Stimulated activated memory B cell treated with anti-CD40 and anti-IgM and Interleukin-4, amounts not matched to agents 10 μg/mL and 1 μg/mL and 100 μg/mL, for 72 hours (primary cell): ENCODE measurements around the gene TOP3A.

ENCODE experiments used
- ATAC-seq: fragments of 150-1000 bp; cut with Tn5 transposase; 2 replicates; pipeline ENCODE4 v1.10.0; 2021
- H3K27ac Mint-ChIP-seq: one replicate; pipeline ENCODE4 v1.8.0; 2022; ENCODE audit warnings: mild to moderate bottlenecking, mixed read lengths
- H3K27me3 Mint-ChIP-seq: one replicate; pipeline ENCODE4 v1.8.0; 2022; ENCODE audit warnings: mixed read lengths
- H3K36me3 Mint-ChIP-seq: one replicate; pipeline ENCODE4 v1.8.0; 2022; ENCODE audit warnings: mixed read lengths
- H3K4me1 Mint-ChIP-seq: one replicate; pipeline ENCODE4 v1.8.0; 2022; ENCODE audit warnings: mixed read lengths
- H3K4me3 Mint-ChIP-seq: one replicate; pipeline ENCODE4 v1.8.0; 2022; ENCODE audit warnings: mild to moderate bottlenecking, moderate library complexity, mixed read lengths
- H3K9me3 Mint-ChIP-seq: one replicate; pipeline ENCODE4 v1.8.0; 2022; ENCODE audit warnings: mixed read lengths

The TOP3A gene

DNA sequence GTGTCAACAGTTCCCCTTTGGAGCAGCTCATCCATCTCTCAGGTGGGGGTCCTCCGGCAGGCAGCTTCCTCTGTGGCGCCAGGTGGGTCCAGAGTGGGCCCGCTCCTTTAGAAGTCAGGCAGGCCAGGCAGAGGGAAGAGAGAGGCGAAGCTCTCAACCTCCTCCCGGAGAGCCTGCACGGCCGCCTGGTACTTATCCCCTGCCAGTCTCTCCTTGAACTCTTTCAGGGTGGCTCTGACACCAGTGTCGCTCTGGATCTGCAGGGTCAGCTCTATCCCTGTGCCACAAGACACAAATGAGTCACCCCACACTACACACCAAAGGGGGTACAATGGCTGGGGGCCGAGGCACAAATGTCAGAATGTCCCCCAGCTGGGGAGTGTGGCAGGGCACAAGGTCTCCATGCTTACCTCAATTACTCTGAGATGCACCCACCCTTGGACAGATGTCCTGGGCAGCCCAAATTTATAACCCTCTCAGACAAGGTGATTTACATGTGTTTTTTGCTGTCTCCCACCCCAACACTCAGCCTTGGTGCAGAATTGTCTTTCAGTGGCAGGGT lies 13.9 kb upstream of the TOP3A start:
- ATAC-seq: no peak
- Mint-ChIP-seq H3K9me3 (no peaks in the 10 kb centered on the region), H3K27me3 (no peaks in the 10 kb centered on the region), H3K36me3 (peaks cover 35% of the 10 kb centered on the region), H3K4me3 (no peak overlapping the region), H3K4me1 (peaks cover 32% of the 10 kb centered on the region), H3K27ac (no peak overlapping the region)

DNA sequence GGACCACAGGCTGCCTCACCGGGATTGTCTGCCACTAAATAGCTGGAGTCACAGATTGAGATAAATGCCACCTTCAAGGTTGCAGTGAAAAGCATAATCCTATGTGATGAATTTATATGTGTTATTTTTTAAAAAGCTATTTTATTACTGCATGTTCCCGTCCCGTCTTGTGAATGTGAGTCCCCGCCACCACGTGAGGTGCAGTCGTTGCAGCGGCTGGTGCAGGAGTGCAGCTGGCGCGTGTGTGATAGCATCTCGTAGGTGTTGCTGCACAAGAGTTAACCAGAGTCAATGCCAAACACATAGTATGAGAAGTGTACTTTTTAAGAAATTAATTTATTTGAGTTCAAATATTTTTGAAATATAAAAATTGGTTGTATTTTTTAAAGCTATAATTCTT lies 12.8 kb upstream of the TOP3A start:
- ATAC-seq: no peak
- no peaks in the 10 kb centered on the region for H3K9me3 Mint-ChIP-seq
- peaks cover 40% of the 10 kb centered on the region for H3K4me1 Mint-ChIP-seq
- no peak overlapping the region for H3K27ac Mint-ChIP-seq
- no peaks in the 10 kb centered on the region for H3K27me3 Mint-ChIP-seq
- no peak overlapping the region for H3K4me3 Mint-ChIP-seq
- peaks cover 44% of the 10 kb centered on the region for H3K36me3 Mint-ChIP-seq

DNA sequence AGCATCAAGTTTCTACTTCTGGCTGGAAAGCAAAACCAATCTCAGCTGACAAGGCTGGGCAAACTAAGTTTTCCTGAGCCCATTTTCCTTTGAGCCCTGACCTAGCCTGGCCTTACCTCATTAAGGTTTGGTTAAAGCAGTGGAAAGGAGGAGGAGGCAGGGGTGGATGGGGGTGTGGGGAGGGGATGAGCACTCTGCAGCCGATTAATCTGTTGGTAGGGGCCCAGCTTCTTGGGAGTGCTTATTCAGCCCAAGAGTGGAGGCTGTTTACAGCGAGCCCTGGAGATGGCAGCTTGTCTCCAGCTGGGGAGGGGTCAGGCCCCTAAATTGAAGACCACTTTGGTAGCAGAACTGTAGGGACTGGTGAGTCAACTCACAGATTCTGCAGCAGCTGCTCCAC lies 12.3 kb upstream of the TOP3A start:
- no peaks in the 10 kb centered on the region for H3K9me3 Mint-ChIP-seq
- no peak overlapping the region for H3K27ac Mint-ChIP-seq
- no peak for ATAC-seq
- H3K4me1 Mint-ChIP-seq: peaks cover 42% of the 10 kb centered on the region
- H3K4me3 Mint-ChIP-seq: no peak overlapping the region
- H3K27me3 Mint-ChIP-seq: no peaks in the 10 kb centered on the region
- peaks cover 41% of the 10 kb centered on the region for H3K36me3 Mint-ChIP-seq

DNA sequence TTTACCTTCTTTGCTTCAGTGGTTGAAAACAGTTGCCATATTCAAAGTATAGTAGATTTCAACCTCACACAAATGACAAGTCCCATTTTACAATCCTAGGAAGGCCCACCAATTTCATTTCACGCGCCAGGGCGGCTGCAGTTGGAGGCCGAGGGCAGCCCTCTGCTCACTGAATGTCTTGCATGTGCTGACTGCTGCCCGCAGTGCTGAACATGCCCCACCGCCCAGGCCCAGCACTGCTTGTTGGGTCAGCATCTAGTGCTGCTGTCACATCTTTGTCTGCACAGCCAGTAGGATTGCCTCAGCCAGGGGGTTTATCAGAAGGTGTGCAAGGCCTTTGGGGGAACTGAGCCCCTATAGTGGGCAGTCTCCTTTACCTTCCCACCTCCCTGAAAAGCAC lies 11.8 kb upstream of the TOP3A start:
- no peak overlapping the region for H3K4me3 Mint-ChIP-seq
- no peaks in the 10 kb centered on the region for H3K9me3 Mint-ChIP-seq

DNA sequence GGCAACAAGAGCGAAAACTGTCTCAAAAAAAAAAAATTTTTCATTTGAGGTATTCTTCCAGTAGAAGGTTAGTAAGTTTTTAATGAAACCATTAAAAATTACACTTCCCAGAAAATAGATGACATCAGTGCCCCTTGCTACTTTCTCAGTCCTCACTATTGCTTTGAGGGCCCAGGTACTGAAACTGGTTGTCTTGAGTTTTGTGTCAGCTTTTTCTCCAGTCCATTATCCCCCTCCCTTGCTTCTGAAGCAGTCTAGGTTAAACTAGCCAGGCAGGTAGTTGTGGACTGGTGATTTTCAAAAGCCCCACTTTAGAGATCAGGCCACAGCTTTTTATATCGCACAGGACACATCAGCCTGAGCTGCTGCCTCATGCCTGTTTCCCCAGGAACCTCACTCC lies 11.2 kb upstream of the TOP3A start:
- Mint-ChIP-seq H3K27me3 (no peaks in the 10 kb centered on the region), H3K27ac (peak overlapping the region; percentile 58), H3K36me3 (peaks cover 37% of the 10 kb centered on the region), H3K4me3 (no peak overlapping the region), H3K9me3 (no peaks in the 10 kb centered on the region), H3K4me1 (peaks cover 49% of the 10 kb centered on the region)
- ATAC-seq: peak; percentile 58

More for the DNA sequence above, 11.8 kb upstream of the TOP3A start:
- Mint-ChIP-seq H3K27ac (no peak overlapping the region), H3K36me3 (peaks cover 37% of the 10 kb centered on the region), H3K27me3 (no peaks in the 10 kb centered on the region), H3K4me1 (peaks cover 44% of the 10 kb centered on the region)
- no peak for ATAC-seq

DNA sequence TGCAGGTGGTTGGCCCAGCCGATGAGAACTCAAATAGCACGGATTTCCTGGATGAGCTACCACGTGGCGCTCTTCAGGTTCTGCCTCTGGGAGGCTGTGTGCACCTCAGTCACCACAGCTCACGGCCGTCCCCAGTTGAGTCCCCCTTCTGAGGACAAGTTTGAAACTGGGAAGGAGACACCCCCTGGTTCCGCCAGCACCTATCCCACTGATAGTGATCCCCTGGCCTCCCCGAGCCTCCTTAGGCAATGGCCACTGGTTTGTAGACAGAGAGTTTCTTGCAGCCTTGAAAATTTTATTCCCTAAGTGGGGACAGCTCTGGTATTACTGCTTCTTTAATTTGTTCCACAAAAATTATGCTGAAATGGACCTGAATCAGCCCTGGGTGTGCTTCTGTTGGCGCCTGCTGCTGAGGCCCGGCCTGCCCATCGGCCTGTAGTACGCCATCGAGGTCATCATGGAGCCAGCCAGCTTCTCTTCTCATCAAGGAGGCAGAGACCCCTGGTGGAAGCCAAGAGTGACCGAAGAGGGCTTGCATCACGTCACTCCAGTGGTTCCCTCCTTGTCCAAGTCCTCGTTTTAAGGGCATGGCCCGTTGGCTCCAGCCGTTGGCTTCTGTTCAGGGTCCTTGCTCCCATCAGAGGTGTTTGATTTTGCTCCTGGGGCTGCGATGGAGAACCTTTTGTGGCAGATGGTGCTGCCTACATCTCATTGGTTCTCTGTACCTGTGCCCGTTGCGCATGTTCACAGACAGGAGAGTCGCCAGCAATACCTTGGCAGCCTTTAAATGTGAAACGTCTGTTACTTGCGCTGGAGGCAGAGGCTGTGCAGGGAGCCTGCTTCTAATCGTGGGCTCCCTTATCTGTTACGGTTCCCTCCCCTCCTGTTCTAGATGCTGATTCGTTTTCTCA lies 9.6 kb upstream of the TOP3A start:
- Mint-ChIP-seq H3K4me3 (no peak overlapping the region), H3K4me1 (peaks cover 65% of the 10 kb centered on the region), H3K27ac (peak overlapping the region; percentile 58), H3K27me3 (no peaks in the 10 kb centered on the region), H3K9me3 (no peaks in the 10 kb centered on the region), H3K36me3 (peaks cover 42% of the 10 kb centered on the region)
- no peak for ATAC-seq

DNA sequence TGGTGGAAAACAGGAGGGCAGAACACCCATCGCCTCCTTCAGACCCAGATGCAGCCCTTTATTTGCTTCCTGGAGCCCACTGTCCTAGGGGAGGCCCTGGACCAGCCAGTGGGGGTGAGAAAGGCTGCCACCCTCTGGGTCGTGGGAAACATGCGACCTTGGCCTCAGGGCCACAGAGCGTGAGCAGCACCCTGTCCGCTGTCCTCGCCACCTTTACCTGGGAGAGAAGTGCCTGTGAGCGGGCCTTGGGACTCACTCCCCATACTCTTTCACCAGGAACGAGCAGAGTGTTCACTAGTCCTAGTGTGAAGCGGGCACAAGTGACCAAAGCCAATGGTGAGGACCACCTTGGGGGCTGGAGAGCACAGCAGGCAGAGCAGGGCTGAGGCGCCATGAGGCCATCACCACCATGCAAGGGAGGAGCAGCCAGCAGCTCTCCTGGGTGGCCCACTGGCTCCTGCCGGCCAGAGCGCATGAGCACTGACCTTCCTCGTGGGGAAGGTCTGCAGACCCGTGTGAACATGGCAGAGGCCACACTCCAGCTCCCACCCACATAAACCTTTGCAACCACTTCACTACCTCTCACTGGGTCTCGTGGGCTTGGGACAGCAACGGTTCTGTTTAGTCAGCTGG lies 8.8 kb upstream of the TOP3A start:
- H3K4me1 Mint-ChIP-seq: peaks cover 73% of the 10 kb centered on the region

DNA sequence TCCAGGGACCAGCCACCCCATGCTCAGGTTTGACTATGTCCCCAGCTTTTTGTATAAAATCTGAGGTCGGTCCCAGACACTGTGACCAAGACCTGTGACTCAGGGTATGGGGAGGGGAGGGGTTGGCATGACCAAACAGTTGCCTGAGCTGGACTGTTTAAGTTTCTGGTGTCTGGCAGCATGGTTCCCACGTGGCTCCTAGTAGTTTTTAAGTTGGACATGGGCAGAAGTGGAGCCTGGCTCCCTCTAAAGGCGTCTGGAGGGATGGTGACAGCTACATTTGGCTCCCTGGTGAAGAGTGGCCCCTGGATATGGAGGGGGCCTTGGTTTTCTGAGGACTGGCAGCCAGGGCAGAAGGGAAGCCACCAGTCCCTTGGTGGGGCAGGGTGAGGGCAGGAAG lies 8.2 kb upstream of the TOP3A start:
- Mint-ChIP-seq H3K4me3 (no peak overlapping the region), H3K27me3 (no peaks in the 10 kb centered on the region), H3K36me3 (peaks cover 50% of the 10 kb centered on the region), H3K27ac (peak overlapping the region; percentile 27), H3K9me3 (no peaks in the 10 kb centered on the region), H3K4me1 (peaks cover 79% of the 10 kb centered on the region)
- ATAC-seq: no peak

More for the DNA sequence above, 8.8 kb upstream of the TOP3A start:
- peak overlapping the region; percentile 27 for H3K27ac Mint-ChIP-seq
- H3K4me3 Mint-ChIP-seq: no peak overlapping the region
- no peaks in the 10 kb centered on the region for H3K9me3 Mint-ChIP-seq
- no peak for ATAC-seq
- peaks cover 48% of the 10 kb centered on the region for H3K36me3 Mint-ChIP-seq
- no peaks in the 10 kb centered on the region for H3K27me3 Mint-ChIP-seq

DNA sequence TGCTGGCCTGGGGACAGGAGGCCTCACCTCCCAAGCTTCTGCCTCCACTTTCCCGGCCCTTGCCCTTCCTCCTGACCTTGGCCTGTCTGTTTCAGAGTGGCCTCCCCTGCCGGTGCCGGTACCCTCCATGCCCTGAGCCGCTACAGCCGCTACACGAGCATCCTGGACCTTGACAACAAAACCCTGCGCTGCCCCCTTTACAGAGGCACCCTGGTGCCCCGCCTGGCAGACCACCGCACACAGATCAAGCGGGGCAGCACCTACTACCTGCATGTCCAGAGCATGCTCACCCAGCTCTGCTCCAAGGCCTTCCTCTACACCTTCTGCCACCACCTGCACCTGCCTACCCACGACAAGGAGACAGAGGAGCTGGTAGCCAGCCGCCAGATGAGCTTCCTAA lies 7.7 kb upstream of the TOP3A start:
- no peak for ATAC-seq
- Mint-ChIP-seq H3K4me1 (peaks cover 84% of the 10 kb centered on the region), H3K27me3 (no peaks in the 10 kb centered on the region), H3K4me3 (no peak overlapping the region), H3K27ac (peak overlapping the region; percentile 27), H3K36me3 (peaks cover 55% of the 10 kb centered on the region), H3K9me3 (no peaks in the 10 kb centered on the region)

DNA sequence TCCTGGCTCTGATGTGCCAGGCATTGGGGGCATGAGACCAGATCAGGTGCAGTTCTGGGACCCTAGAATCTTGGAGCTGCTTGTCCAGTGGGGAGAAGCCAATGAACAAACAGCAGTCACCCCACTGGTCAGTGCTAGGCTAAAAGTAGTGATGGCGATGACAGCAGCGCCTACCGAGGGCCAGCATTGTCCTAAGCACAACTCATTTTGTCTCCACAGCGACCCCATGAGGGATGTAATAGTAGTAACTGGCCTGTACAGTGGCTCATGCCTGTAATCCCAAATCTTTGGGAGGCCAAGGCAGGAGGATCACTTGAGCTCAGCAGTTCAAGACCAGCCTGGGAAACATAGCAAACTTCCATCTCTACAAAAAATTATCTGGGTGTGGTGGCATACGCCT lies 6.5 kb upstream of the TOP3A start:
- Mint-ChIP-seq H3K27me3 (no peaks in the 10 kb centered on the region), H3K4me3 (no peak overlapping the region), H3K9me3 (no peaks in the 10 kb centered on the region), H3K4me1 (peaks cover 90% of the 10 kb centered on the region), H3K36me3 (peaks cover 57% of the 10 kb centered on the region), H3K27ac (peak overlapping the region; percentile 3)
- ATAC-seq: no peak

DNA sequence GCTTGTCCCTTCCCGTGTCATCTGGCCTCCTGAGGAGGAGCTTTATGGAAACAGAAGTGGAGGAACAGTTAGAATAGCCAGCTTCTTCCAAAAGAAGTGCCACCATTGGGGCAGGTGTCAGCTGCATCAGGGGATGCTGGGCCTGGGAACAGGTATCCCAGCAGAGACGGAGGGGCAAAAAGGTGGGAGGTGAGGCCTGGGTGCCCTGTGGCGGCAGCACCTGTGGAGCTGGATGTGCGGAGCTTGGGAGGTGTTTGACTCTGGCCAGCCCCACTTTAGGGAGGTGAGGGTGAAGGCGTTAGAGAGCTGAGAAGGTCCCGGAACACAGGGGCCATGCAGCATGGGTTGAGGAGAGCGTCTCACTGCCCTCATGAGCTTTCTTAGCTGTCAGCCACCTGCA lies 5.5 kb upstream of the TOP3A start:
- Mint-ChIP-seq H3K36me3 (peaks cover 55% of the 10 kb centered on the region), H3K4me1 (peaks cover 88% of the 10 kb centered on the region), H3K27ac (peak overlapping the region; percentile 3), H3K9me3 (no peaks in the 10 kb centered on the region), H3K4me3 (no peak overlapping the region), H3K27me3 (no peaks in the 10 kb centered on the region)
- no peak for ATAC-seq

DNA sequence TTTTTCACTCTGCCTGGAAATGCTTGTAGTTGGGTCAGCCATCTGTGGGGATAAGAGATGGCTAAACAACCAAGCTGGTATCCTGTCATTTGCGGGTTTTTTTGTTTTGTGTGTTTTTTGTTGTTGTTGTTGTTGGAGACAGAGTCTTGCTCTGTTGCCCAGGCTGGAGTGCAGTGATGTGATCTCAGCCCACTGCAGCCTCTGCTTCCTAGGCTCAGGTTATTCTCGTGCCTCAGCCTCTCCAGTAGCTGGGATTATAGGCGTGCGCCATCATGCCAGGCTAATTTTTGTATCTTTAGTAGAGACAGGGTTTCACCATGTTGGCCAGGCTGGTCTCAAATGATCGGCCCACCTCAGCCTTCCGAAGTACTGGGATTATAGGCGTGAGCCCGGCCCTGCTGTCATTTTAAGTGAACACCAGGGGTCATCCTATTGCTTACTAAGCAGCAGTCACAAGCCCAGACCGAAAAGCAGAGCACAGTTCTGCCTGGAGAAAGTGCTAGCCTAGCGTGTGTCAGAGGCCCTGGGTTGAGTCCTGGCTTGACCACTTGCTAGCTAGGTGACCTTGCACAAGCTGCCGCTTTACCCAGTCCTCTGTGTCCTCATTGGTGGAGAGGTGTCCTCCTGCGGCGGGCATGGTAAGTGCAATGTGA lies 4.9 kb upstream of the TOP3A start:
- ATAC-seq: no peak
- no peaks in the 10 kb centered on the region for H3K27me3 Mint-ChIP-seq
- H3K27ac Mint-ChIP-seq: peak overlapping the region; percentile 3
- H3K4me1 Mint-ChIP-seq: peaks cover 82% of the 10 kb centered on the region
- H3K4me3 Mint-ChIP-seq: no peak overlapping the region
- H3K36me3 Mint-ChIP-seq: peaks cover 49% of the 10 kb centered on the region
- no peaks in the 10 kb centered on the region for H3K9me3 Mint-ChIP-seq

DNA sequence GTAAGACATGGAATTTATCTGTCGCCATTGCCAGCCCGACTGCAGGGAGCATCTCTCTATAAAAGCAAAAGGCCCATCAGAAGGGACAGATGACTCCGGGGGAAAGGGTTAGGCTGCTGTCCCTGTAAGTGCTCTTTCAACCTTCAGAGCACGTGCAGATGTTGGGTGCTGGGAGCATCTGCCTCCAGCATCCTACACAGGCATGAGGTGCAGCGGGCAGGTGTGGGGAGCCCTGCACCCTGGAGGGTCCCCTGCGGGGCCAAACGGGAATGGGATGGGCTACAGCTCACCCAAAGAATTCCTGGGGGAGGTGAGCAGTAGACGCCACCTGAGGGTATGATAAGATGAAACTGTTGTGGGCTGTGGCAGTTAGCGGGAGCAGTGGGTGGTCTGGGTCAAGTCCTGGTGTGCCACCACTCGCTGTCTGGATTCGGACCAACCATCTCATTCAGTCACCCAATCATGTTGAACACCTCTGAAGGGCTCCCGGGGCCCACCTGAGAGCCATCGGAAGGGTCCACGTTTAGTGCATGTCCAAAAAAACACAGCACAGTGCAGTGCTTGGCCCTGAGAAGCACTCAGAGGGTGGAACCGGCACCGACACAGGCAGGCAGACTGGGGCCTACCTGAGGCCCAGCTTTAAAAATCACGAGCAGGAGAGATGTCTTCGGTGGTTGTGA lies 4.1 kb upstream of the TOP3A start:
- Mint-ChIP-seq H3K27me3 (no peaks in the 10 kb centered on the region), H3K27ac (no peak overlapping the region), H3K9me3 (no peaks in the 10 kb centered on the region), H3K36me3 (peaks cover 41% of the 10 kb centered on the region), H3K4me1 (peaks cover 77% of the 10 kb centered on the region), H3K4me3 (peak overlapping the region; percentile 27)
- ATAC-seq: no peak

DNA sequence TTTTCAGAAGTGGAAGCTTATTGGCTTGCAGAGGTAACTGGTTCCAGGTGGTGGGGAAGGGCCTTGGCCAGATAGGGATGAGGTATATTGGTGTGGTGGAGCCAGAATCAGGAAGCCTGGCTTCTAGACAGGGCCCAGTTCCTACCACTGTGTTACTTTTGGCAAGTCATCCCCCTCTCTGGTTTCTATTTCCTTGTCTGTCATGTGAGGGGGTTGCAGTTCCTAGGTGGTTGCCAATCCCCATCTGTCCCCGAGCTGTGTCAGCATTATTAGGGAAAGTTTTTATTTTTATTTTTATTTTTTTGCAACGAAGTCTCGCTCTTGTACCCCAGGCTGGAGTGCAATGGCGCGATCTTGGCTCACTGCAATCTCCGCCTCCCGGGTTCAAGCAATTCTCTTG lies 3.3 kb upstream of the TOP3A start:
- H3K4me1 Mint-ChIP-seq: peaks cover 81% of the 10 kb centered on the region
- no peaks in the 10 kb centered on the region for H3K9me3 Mint-ChIP-seq
- H3K27me3 Mint-ChIP-seq: no peaks in the 10 kb centered on the region
- peaks cover 34% of the 10 kb centered on the region for H3K36me3 Mint-ChIP-seq
- no peak overlapping the region for H3K27ac Mint-ChIP-seq
- peak overlapping the region; percentile 58 for H3K4me3 Mint-ChIP-seq
- no peak for ATAC-seq

DNA sequence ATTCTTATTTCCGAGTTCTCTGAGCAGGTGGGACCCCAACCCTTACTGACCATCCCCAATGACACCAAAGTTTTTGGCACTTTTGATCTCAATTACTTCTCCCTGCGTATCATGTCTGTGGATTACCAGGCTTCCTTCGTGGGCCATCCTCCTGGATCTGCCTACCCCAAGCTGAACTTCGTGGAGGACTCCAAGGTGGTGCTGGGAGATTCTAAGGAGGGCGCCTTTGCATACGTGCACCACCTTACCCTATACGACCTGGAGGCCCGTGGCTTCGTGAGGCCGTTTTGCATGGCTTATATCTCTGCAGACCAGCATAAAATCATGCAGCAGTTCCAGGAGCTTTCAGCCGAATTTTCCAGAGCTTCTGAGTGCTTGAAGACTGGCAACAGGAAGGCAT lies 1.2 kb upstream of the TOP3A start:
- Mint-ChIP-seq H3K4me3 (peak overlapping the region; percentile 81), H3K27ac (peak overlapping the region; percentile 94), H3K4me1 (peaks cover 81% of the 10 kb centered on the region), H3K27me3 (no peaks in the 10 kb centered on the region), H3K36me3 (peaks cover 38% of the 10 kb centered on the region), H3K9me3 (no peaks in the 10 kb centered on the region)
- no peak for ATAC-seq
